H9 (cell line): Measurements from ENCODE around the gene SRPK1. TPM values are rescaled to one million over a fixed set of nuclear protein-coding genes. Genes with fewer than 3 reads are reported as not detected.

Experiments used
- DNase-seq: peaks from one replicate; pipeline ENCODE4 v3.0.0-alpha.2; 2017
- H2AFZ ChIP-seq: one replicate; pipeline ENCODE4 v1.6.1; 2013; ENCODE audit warnings: mild to moderate bottlenecking, low read length, control low read depth, moderate library complexity
- H2AK5ac ChIP-seq: 2 replicates; pipeline ENCODE4 v1.6.1; 2013; ENCODE audit warnings: low read length, control low read depth, mixed read lengths; ENCODE audit not compliant: insufficient read length
- H2BK120ac ChIP-seq: one replicate; pipeline ENCODE4 v1.6.1; 2013; ENCODE audit warnings: low read depth, mild to moderate bottlenecking, low read length, control low read depth, inconsistent platforms; ENCODE audit not compliant: poor library complexity, severe bottlenecking
- H2BK12ac ChIP-seq: 2 replicates; pipeline ENCODE4 v1.6.1; 2013; ENCODE audit warnings: low read length, control low read depth, mixed read lengths, low read depth; ENCODE audit not compliant: insufficient read length
- H2BK15ac ChIP-seq: 2 replicates; pipeline ENCODE4 v1.6.1; 2013; ENCODE audit warnings: low read depth, low read length, control low read depth
- H2BK20ac ChIP-seq: one replicate; pipeline ENCODE4 v1.6.1; 2013; ENCODE audit warnings: low read depth, mild to moderate bottlenecking, low read length, control low read depth, inconsistent platforms; ENCODE audit not compliant: poor library complexity, severe bottlenecking
- H2BK5ac ChIP-seq: 2 replicates; pipeline ENCODE4 v1.6.1; 2013; ENCODE audit warnings: low read length, control low read depth, mixed read lengths; ENCODE audit not compliant: insufficient read length
- H3K14ac ChIP-seq: 2 replicates; pipeline ENCODE4 v1.6.1; 2013; ENCODE audit warnings: low read length, control low read depth; ENCODE audit not compliant: insufficient read depth
- H3K18ac ChIP-seq: 2 replicates; pipeline ENCODE4 v1.6.1; 2013; ENCODE audit warnings: low read depth, mild to moderate bottlenecking, mixed read lengths, low read length, control low read depth; ENCODE audit not compliant: insufficient read length
- H3K23ac ChIP-seq: 2 replicates; pipeline ENCODE4 v1.6.1; 2013; ENCODE audit warnings: low read length, control low read depth, mixed read lengths, low read depth; ENCODE audit not compliant: insufficient read length
- H3K23me2 ChIP-seq: 2 replicates; pipeline ENCODE4 v1.6.1; 2013; ENCODE audit warnings: low read depth, mild to moderate bottlenecking, mixed read lengths, low read length, control low read depth; ENCODE audit not compliant: insufficient read length, poor library complexity, severe bottlenecking
- H3K27ac ChIP-seq: 2 replicates; pipeline ENCODE4 v1.5.1; 2013; ENCODE audit warnings: low read length, control low read depth, mixed read lengths, low read depth; ENCODE audit not compliant: insufficient read length
- H3K27me3 ChIP-seq: 2 replicates; pipeline ENCODE4 v1.6.1; 2013; ENCODE audit warnings: low read length, control low read depth, inconsistent platforms; ENCODE audit not compliant: insufficient read depth
- H3K4ac ChIP-seq: 2 replicates; pipeline ENCODE4 v1.6.1; 2013; ENCODE audit warnings: low read depth, mild to moderate bottlenecking, control low read depth, inconsistent platforms, low read length, moderate library complexity
- H3K4me1 ChIP-seq: 2 replicates; pipeline ENCODE4 v1.6.1; 2013; ENCODE audit warnings: low read length, control low read depth, inconsistent platforms; ENCODE audit not compliant: insufficient read depth
- H3K4me2 ChIP-seq: 2 replicates; pipeline ENCODE4 v1.6.1; 2013; ENCODE audit warnings: low read length, control low read depth, mixed read lengths; ENCODE audit not compliant: insufficient read length, insufficient read depth
- H3K56ac ChIP-seq: 2 replicates; pipeline ENCODE4 v1.6.1; 2013; ENCODE audit warnings: low read depth, mild to moderate bottlenecking, mixed read lengths, low read length, control low read depth; ENCODE audit not compliant: insufficient read length
- H3K79me1 ChIP-seq: 2 replicates; pipeline ENCODE4 v1.6.1; 2013; ENCODE audit warnings: low read depth, mild to moderate bottlenecking, moderate library complexity, low read length, control low read depth, inconsistent platforms; ENCODE audit not compliant: insufficient read depth, poor library complexity, severe bottlenecking
- H3K79me2 ChIP-seq: 2 replicates; pipeline ENCODE4 v1.6.1; 2013; ENCODE audit warnings: low read length, control low read depth, inconsistent platforms; ENCODE audit not compliant: insufficient read depth
- H3K9ac ChIP-seq: 2 replicates; pipeline ENCODE4 v1.6.1; 2013; ENCODE audit warnings: low read length, control low read depth, mixed read lengths; ENCODE audit not compliant: insufficient read length; ENCODE audit errors: extremely low read depth
- H3K9me3 ChIP-seq: one replicate; pipeline ENCODE4 v1.6.1; 2013; ENCODE audit warnings: low read depth, low read length, inconsistent platforms; ENCODE audit not compliant: control insufficient read depth
- H3T11ph ChIP-seq: one replicate; pipeline ENCODE4 v1.6.1; 2013; ENCODE audit warnings: mild to moderate bottlenecking, low read length, control low read depth, inconsistent platforms
- H4K20me1 ChIP-seq: one replicate; pipeline ENCODE4 v1.6.1; 2013; ENCODE audit not compliant: control insufficient read depth, insufficient read length, insufficient read depth
- H4K5ac ChIP-seq: 2 replicates; pipeline ENCODE4 v1.6.1; 2013; ENCODE audit warnings: low read depth, mild to moderate bottlenecking, mixed read lengths, low read length, control low read depth; ENCODE audit not compliant: insufficient read length
- H4K8ac ChIP-seq: replicated peaks from 2 replicates; pipeline ENCODE4 v1.6.1; 2013; ENCODE audit warnings: low read length, control low read depth, mixed read lengths, low read depth; ENCODE audit not compliant: insufficient read length
- H4K91ac ChIP-seq: 2 replicates; pipeline ENCODE4 v1.6.1; 2013; ENCODE audit warnings: low read depth, mild to moderate bottlenecking, moderate library complexity, mixed read lengths, low read length, control low read depth; ENCODE audit not compliant: insufficient read length
- H3K27ac Mint-ChIP-seq, 3 experiments: 2 replicates in 2 of 3; 3 replicates in 1 of 3; pipeline ENCODE4 v1.8.0; 2020 to 2021; ENCODE audit warnings: mixed read lengths in 3 of 3, mild to moderate bottlenecking in 1 of 3, moderate library complexity in 1 of 3
- H3K27me3 Mint-ChIP-seq: 2 replicates; pipeline ENCODE4 v1.8.0; 2021; ENCODE audit warnings: low read depth, mild to moderate bottlenecking, moderate library complexity, mixed read lengths
- H3K36me3 Mint-ChIP-seq, 3 experiments: 2 replicates in 2 of 3; 3 replicates in 1 of 3; pipeline ENCODE4 v1.8.0; 2020 to 2021; ENCODE audit warnings: low read depth in 3 of 3, mixed read lengths in 3 of 3; ENCODE audit not compliant: insufficient read depth in 1 of 3
- H3K4me1 Mint-ChIP-seq, 2 experiments: 2 replicates each; pipeline ENCODE4 v1.8.0; 2020; ENCODE audit warnings: mixed read lengths in 2 of 2
- H3K4me3 Mint-ChIP-seq, 2 experiments: 2 replicates in 1 of 2; 3 replicates in 1 of 2; pipeline ENCODE4 v1.8.0; 2020 to 2021; ENCODE audit warnings: mild to moderate bottlenecking in 2 of 2, mixed read lengths in 2 of 2, moderate library complexity in 1 of 2
- H3K9me3 Mint-ChIP-seq, 2 experiments: 2 replicates in 1 of 2; 3 replicates in 1 of 2; pipeline ENCODE4 v1.8.0; 2020; ENCODE audit warnings: mild to moderate bottlenecking in 2 of 2, mixed read lengths in 2 of 2, moderate library complexity in 1 of 2
- WGBS: extraction: QIAGEN DNeasy Blood & Tissue Kit; methylation state at CpG from one replicate; pipeline ENCODE4 v1.1.7; 2013; ENCODE audit warnings: missing lambda C conversion rate, low lambda C conversion rate, mixed read lengths; ENCODE audit not compliant: insufficient read length; ENCODE audit errors: extremely low coverage; 5-methylcytosine and 5-hydroxymethylcytosine counted together
- total RNA-seq: library from RNA; stranded (reverse); gene quantifications from 2 replicates; pipeline ENCODE4 v1.2.1, GENCODE V29; 2021
- TF ChIP-seq, protein P1 (sequence below): fragments of 200-600 bp; sonication (generic); conservative IDR thresholded peaks from 3 replicates; pipeline ENCODE4 v1.8.0; 2021; ENCODE audit warnings: antibody characterized with exemption, mild to moderate bottlenecking

Gene SRPK1
- total RNA-seq, 1 experiment from 2014 or later, result 93.2 TPM

GRCh38 chr6:35801148-35801547 is 119.8 kb downstream of the SRPK1 start:
- Histone ChIP-seq H4K91ac (no peak overlapping the region), H3K9ac (no peak overlapping the region), H3K27ac (no peak overlapping the region), H2AFZ (no peak overlapping the region), H4K8ac (no peak overlapping the region), H3K23ac (no peak overlapping the region), H2BK120ac (no peak overlapping the region), H3K9me3 (no peaks in the 10 kb centered on the region), H3K79me2 (no peaks in the 10 kb centered on the region), H4K5ac (no peak overlapping the region), H2BK20ac (no peak overlapping the region), H2BK12ac (no peak overlapping the region), H2AK5ac (no peak overlapping the region), H3K23me2 (no peaks in the 10 kb centered on the region), H2BK15ac (no peak overlapping the region), H3K27me3 (no peaks in the 10 kb centered on the region), H3K14ac (no peak overlapping the region), H3T11ph (no peak overlapping the region), H2BK5ac (no peak overlapping the region), H3K4ac (no peak overlapping the region), H3K4me2 (no peak overlapping the region), H3K56ac (no peak overlapping the region), H3K4me1 (peaks cover 5% of the 10 kb centered on the region; the same call in 1 of the 2 replicates), H3K79me1 (no peaks in the 10 kb centered on the region), H3K18ac (no peak overlapping the region), H4K20me1 (no peaks in the 10 kb centered on the region)
- Mint-ChIP-seq H3K27ac (peak overlapping the region in 1 of 3 experiments; percentile 48; a peak in 1 of 7 replicates), H3K36me3 (peaks cover 0 to 2% (median 0%) of the 10 kb centered on the region in 3 experiments; a peak in 1 of 7 replicates), H3K4me3 (no peak overlapping the region), H3K27me3 (peaks cover 4% of the 10 kb centered on the region; the same call in 1 of the 2 replicates), H3K9me3 (no peaks in the 10 kb centered on the region; a peak in 1 of 5 replicates), H3K4me1 (peaks cover 25 to 31% of the 10 kb centered on the region in 2 experiments)
- no peak for DNase-seq
- no CpG with 5 or more reads among the region's 3 CpGs for WGBS
- TF ChIP-seq, protein P1, sequence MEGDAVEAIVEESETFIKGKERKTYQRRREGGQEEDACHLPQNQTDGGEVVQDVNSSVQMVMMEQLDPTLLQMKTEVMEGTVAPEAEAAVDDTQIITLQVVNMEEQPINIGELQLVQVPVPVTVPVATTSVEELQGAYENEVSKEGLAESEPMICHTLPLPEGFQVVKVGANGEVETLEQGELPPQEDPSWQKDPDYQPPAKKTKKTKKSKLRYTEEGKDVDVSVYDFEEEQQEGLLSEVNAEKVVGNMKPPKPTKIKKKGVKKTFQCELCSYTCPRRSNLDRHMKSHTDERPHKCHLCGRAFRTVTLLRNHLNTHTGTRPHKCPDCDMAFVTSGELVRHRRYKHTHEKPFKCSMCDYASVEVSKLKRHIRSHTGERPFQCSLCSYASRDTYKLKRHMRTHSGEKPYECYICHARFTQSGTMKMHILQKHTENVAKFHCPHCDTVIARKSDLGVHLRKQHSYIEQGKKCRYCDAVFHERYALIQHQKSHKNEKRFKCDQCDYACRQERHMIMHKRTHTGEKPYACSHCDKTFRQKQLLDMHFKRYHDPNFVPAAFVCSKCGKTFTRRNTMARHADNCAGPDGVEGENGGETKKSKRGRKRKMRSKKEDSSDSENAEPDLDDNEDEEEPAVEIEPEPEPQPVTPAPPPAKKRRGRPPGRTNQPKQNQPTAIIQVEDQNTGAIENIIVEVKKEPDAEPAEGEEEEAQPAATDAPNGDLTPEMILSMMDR, result no peak
